WTC11 (cell line): Measurements from ENCODE around the gene KRT85.

Source experiments
- ATF1 ChIP-seq: sonication (generic); formaldehyde crosslinking; IDR thresholded peaks from 2 replicates; pipeline ENCODE4 v1.8.1; 2023; ENCODE audit warnings: mild to moderate bottlenecking, moderate library complexity, missing genetic modification reagents
- CTCF ChIP-seq: fragments of 200-600 bp; IDR thresholded peaks from 2 replicates; pipeline ENCODE4 v1.8.0; 2022; ENCODE audit warnings: antibody characterized with exemption
- E2F1 ChIP-seq: sonication (generic); formaldehyde crosslinking; IDR thresholded peaks from 2 replicates; pipeline ENCODE4 v1.8.0; 2022; ENCODE audit warnings: mild to moderate bottlenecking, missing genetic modification reagents
- ESRRA ChIP-seq: sonication (generic); formaldehyde crosslinking; IDR thresholded peaks from 2 replicates; pipeline ENCODE4 v1.8.1; 2022; ENCODE audit warnings: mild to moderate bottlenecking, missing genetic modification reagents, borderline replicate concordance
- ETV6 ChIP-seq: sonication (generic); formaldehyde crosslinking; IDR thresholded peaks from 2 replicates; pipeline ENCODE4 v1.8.1; 2022; ENCODE audit warnings: mild to moderate bottlenecking, missing genetic modification reagents
- NR2C2 ChIP-seq: sonication (generic); formaldehyde crosslinking; IDR thresholded peaks from 2 replicates; pipeline ENCODE4 v1.8.0; 2022; ENCODE audit warnings: mild to moderate bottlenecking, missing genetic modification reagents
- SP1 ChIP-seq: sonication (generic); formaldehyde crosslinking; conservative IDR thresholded peaks from 2 replicates; pipeline ENCODE4 v1.8.1; 2022; ENCODE audit warnings: missing genetic modification reagents
- TEAD4 ChIP-seq: sonication (generic); formaldehyde crosslinking; IDR thresholded peaks from 2 replicates; pipeline ENCODE4 v1.8.0; 2022; ENCODE audit warnings: mild to moderate bottlenecking, missing genetic modification reagents
- USF2 ChIP-seq: sonication (generic); formaldehyde crosslinking; IDR thresholded peaks from 2 replicates; pipeline ENCODE4 v1.8.1; 2023; ENCODE audit warnings: mild to moderate bottlenecking, missing genetic modification reagents, moderate library complexity

- no peak for TF ChIP-seq SP1
- TF ChIP-seq CTCF, result no peak
- no peak for TF ChIP-seq TEAD4 (CRISPR knock-in tag)
- no peak for TF ChIP-seq ATF1 (CRISPR knock-in tag)
- TF ChIP-seq NR2C2 (CRISPR knock-in tag), result no peak
- no peak for TF ChIP-seq USF2 (CRISPR knock-in tag)
- no peak for TF ChIP-seq ETV6 (CRISPR knock-in tag)
- TF ChIP-seq E2F1 (CRISPR knock-in tag), result no peak
- no peak for TF ChIP-seq ESRRA (CRISPR knock-in tag)
Measured at GRCh38 chr12:52396656-52397055, 29.4 kb upstream of the KRT85 start.
